HG03196 (cell line): Measurements from ENCODE around the gene C5orf63.
"Not testable (repeated sequence)": the region's sequence is repeated elsewhere in the genome, so short reads cannot be mapped to it uniquely, and the experiment has no call there.

ENCODE experiments used
- ATAC-seq: cut with Tn5 transposase; IDR thresholded peaks from one replicate; pipeline ENCODE4 v1.9.1; 2021; ENCODE audit not compliant: unreplicated experiment

C5orf63 gene

GRCh38 chr5:127076315-127077129 is 3.2 kb upstream of the C5orf63 start:
- ATAC-seq = no peak

GRCh38 chr5:127074466-127074865 is 1.2 kb upstream of the C5orf63 start:
- no peak for ATAC-seq

- ATAC-seq = no peak
Measured at GRCh38 chr5:127070243-127070642, 3.1 kb downstream of the C5orf63 start.

- no peak for ATAC-seq
Measured at GRCh38 chr5:127068493-127069214, 4.6 kb downstream of the C5orf63 start.

- no peak for ATAC-seq
Measured at GRCh38 chr5:127066721-127067120, 6.6 kb downstream of the C5orf63 start.

GRCh38 chr5:127064253-127064840 is 9.0 kb downstream of the C5orf63 start:
- no peak for ATAC-seq

- no peak for ATAC-seq
Measured at GRCh38 chr5:127063257-127063913, 9.9 kb downstream of the C5orf63 start.

- no peak for ATAC-seq
Measured at GRCh38 chr5:127061956-127062355, 11.3 kb downstream of the C5orf63 start.

GRCh38 chr5:127061537-127061936 is 11.8 kb downstream of the C5orf63 start:
- no peak for ATAC-seq

GRCh38 chr5:127060470-127060985 is 12.8 kb downstream of the C5orf63 start:
- ATAC-seq = no peak

- ATAC-seq = no peak
Measured at GRCh38 chr5:127056896-127057295, 16.4 kb downstream of the C5orf63 start.

GRCh38 chr5:127055880-127056653 is 17.2 kb downstream of the C5orf63 start:
- no peak for ATAC-seq

GRCh38 chr5:127053551-127053950 is 19.8 kb downstream of the C5orf63 start:
- not testable (repeated sequence) for ATAC-seq

GRCh38 chr5:127053049-127053448 is 20.3 kb downstream of the C5orf63 start:
- ATAC-seq = no peak

- no peak for ATAC-seq
Measured at GRCh38 chr5:127051591-127051990, 21.7 kb downstream of the C5orf63 start.

- no peak for ATAC-seq
Measured at GRCh38 chr5:127046343-127047072, 26.8 kb downstream of the C5orf63 start.

- no peak for ATAC-seq
Measured at GRCh38 chr5:127042593-127042992, 30.7 kb downstream of the C5orf63 start.

- no peak for ATAC-seq
Measured at GRCh38 chr5:127041571-127041970, 31.7 kb downstream of the C5orf63 start.

GRCh38 chr5:127040796-127041520 is 32.3 kb downstream of the C5orf63 start:
- ATAC-seq = no peak
